ENCODE measurements around the gene PLPP4. TPM values are rescaled to one million over a fixed set of nuclear protein-coding genes. Genes with fewer than 3 reads are reported as not detected.

The PLPP4 gene
- total and polyA plus RNA-seq, 5 donors from 2014 or later: not detected

- no peak overlapping the region for H3K4me3 ChIP-seq (ENCODE audit: low read depth, low read length)
- H3K27me3 ChIP-seq (ENCODE audit: control insufficient read depth, insufficient read depth, low read length): no peaks in the 10 kb centered on the region
- H3K9me3 Mint-ChIP-seq: peaks cover 0 to 4% (median 0%) of the 10 kb centered on the region in 7 donors
- H3K27ac ChIP-seq (ENCODE audit: insufficient read depth, low read length, poor library complexity, severe bottlenecking): no peak overlapping the region
- H3K4me1 Mint-ChIP-seq: no peaks in the 10 kb centered on the region
- no peak overlapping the region for H3K27ac Mint-ChIP-seq
- H3K4me3 Mint-ChIP-seq: no peak overlapping the region
- ATAC-seq (ENCODE audit: low read depth in 2 of 2) (no peak), DNase-seq (no peak)
- H3K36me3 ChIP-seq (ENCODE audit: control insufficient read depth, insufficient read depth, low read length): no peaks in the 10 kb centered on the region
- H3K9me3 ChIP-seq (ENCODE audit: control insufficient read depth in 2 of 2, low read length in 2 of 2): no peaks in the 10 kb centered on the region
- no peaks in the 10 kb centered on the region for H3K27me3 Mint-ChIP-seq
- H3K36me3 Mint-ChIP-seq: no peaks in the 10 kb centered on the region
- H3K4me1 ChIP-seq (ENCODE audit: control insufficient read depth, insufficient read depth, low read length, poor library complexity, severe bottlenecking): no peaks in the 10 kb centered on the region
Observed at GRCh38 chr10:120598386-120598785, 141.4 kb downstream of the PLPP4 start.

GRCh38 chr10:120599200-120599724 lies 142.2 kb downstream of the PLPP4 start:
- Mint-ChIP-seq H3K27ac (no peak overlapping the region), H3K36me3 (no peaks in the 10 kb centered on the region), H3K27me3 (peaks cover 4% of the 10 kb centered on the region), H3K4me1 (no peaks in the 10 kb centered on the region), H3K4me3 (no peak overlapping the region), H3K9me3 (peaks cover 0 to 4% (median 0%) of the 10 kb centered on the region in 7 donors)
- Histone ChIP-seq H3K27ac (ENCODE audit: insufficient read depth, low read length, poor library complexity, severe bottlenecking) (no peak overlapping the region), H3K9me3 (ENCODE audit: control insufficient read depth in 2 of 2, low read length in 2 of 2) (no peaks in the 10 kb centered on the region), H3K36me3 (ENCODE audit: control insufficient read depth, insufficient read depth, low read length) (no peaks in the 10 kb centered on the region), H3K4me1 (ENCODE audit: control insufficient read depth, insufficient read depth, low read length, poor library complexity, severe bottlenecking) (no peaks in the 10 kb centered on the region), H3K27me3 (ENCODE audit: control insufficient read depth, insufficient read depth, low read length) (no peaks in the 10 kb centered on the region), H3K4me3 (ENCODE audit: low read depth, low read length) (no peak overlapping the region)
- DNase-seq (no peak), ATAC-seq (ENCODE audit: low read depth in 2 of 2) (no peak)

GRCh38 chr10:120600871-120601649 lies 144.0 kb downstream of the PLPP4 start:
- Mint-ChIP-seq H3K27ac (no peak overlapping the region), H3K36me3 (no peaks in the 10 kb centered on the region), H3K4me3 (no peak overlapping the region), H3K4me1 (peaks cover 0 to under 1% (median 0%) of the 10 kb centered on the region in 4 donors), H3K27me3 (peaks cover 4% of the 10 kb centered on the region), H3K9me3 (peaks cover 0 to 5% (median 0%) of the 10 kb centered on the region in 7 donors)
- Histone ChIP-seq H3K4me3 (ENCODE audit: low read depth, low read length) (no peak overlapping the region), H3K27me3 (ENCODE audit: control insufficient read depth, insufficient read depth, low read length) (no peaks in the 10 kb centered on the region), H3K36me3 (ENCODE audit: control insufficient read depth, insufficient read depth, low read length) (no peaks in the 10 kb centered on the region), H3K4me1 (ENCODE audit: control insufficient read depth, insufficient read depth, low read length, poor library complexity, severe bottlenecking) (no peaks in the 10 kb centered on the region), H3K9me3 (ENCODE audit: control insufficient read depth in 2 of 2, low read length in 2 of 2) (no peaks in the 10 kb centered on the region), H3K27ac (ENCODE audit: insufficient read depth, low read length, poor library complexity, severe bottlenecking) (no peak overlapping the region)
- no peak for ATAC-seq (ENCODE audit: low read depth in 2 of 2)
- peak in 1 of 3 donors; percentile 16 for DNase-seq

- Histone ChIP-seq H3K4me3 (ENCODE audit: low read depth, low read length) (no peak overlapping the region), H3K4me1 (ENCODE audit: control insufficient read depth, insufficient read depth, low read length, poor library complexity, severe bottlenecking) (no peaks in the 10 kb centered on the region), H3K27ac (ENCODE audit: insufficient read depth, low read length, poor library complexity, severe bottlenecking) (no peak overlapping the region), H3K27me3 (ENCODE audit: control insufficient read depth, insufficient read depth, low read length) (no peaks in the 10 kb centered on the region), H3K36me3 (ENCODE audit: control insufficient read depth, insufficient read depth, low read length) (no peaks in the 10 kb centered on the region), H3K9me3 (ENCODE audit: control insufficient read depth in 2 of 2, low read length in 2 of 2) (no peaks in the 10 kb centered on the region)
- peaks cover 0 to 7% (median 0%) of the 10 kb centered on the region in 7 donors for H3K9me3 Mint-ChIP-seq
- no peak overlapping the region for H3K4me3 Mint-ChIP-seq
- H3K27me3 Mint-ChIP-seq: peaks cover 4% of the 10 kb centered on the region
- peaks cover 0 to 6% (median 5%) of the 10 kb centered on the region in 4 donors for H3K4me1 Mint-ChIP-seq
- no peaks in the 10 kb centered on the region for H3K36me3 Mint-ChIP-seq
- no peak for DNase-seq
- H3K27ac Mint-ChIP-seq: no peak overlapping the region
- ATAC-seq (ENCODE audit: low read depth in 2 of 2): no peak
Observed at GRCh38 chr10:120601999-120602398, 145.0 kb downstream of the PLPP4 start.

- Mint-ChIP-seq H3K36me3 (no peaks in the 10 kb centered on the region), H3K27me3 (peaks cover 11% of the 10 kb centered on the region), H3K9me3 (peaks cover 0 to 9% (median 2%) of the 10 kb centered on the region in 7 donors), H3K4me3 (no peak overlapping the region), H3K27ac (no peak overlapping the region), H3K4me1 (peaks cover 2 to 17% (median 15%) of the 10 kb centered on the region in 4 donors)
- Histone ChIP-seq H3K27me3 (ENCODE audit: control insufficient read depth, insufficient read depth, low read length) (no peaks in the 10 kb centered on the region), H3K9me3 (ENCODE audit: control insufficient read depth in 2 of 2, low read length in 2 of 2) (no peaks in the 10 kb centered on the region), H3K4me3 (ENCODE audit: low read depth, low read length) (no peak overlapping the region), H3K4me1 (ENCODE audit: control insufficient read depth, insufficient read depth, low read length, poor library complexity, severe bottlenecking) (no peaks in the 10 kb centered on the region), H3K27ac (ENCODE audit: insufficient read depth, low read length, poor library complexity, severe bottlenecking) (no peak overlapping the region), H3K36me3 (ENCODE audit: control insufficient read depth, insufficient read depth, low read length) (no peaks in the 10 kb centered on the region)
- no peak for DNase-seq
- no peak for ATAC-seq (ENCODE audit: low read depth in 2 of 2)
Observed at GRCh38 chr10:120605410-120605809, 148.4 kb downstream of the PLPP4 start.

GRCh38 chr10:120606051-120606764 lies 149.2 kb downstream of the PLPP4 start:
- ATAC-seq (ENCODE audit: low read depth in 2 of 2) (no peak), DNase-seq (no peak)
- Histone ChIP-seq H3K36me3 (ENCODE audit: control insufficient read depth, insufficient read depth, low read length) (no peaks in the 10 kb centered on the region), H3K27me3 (ENCODE audit: control insufficient read depth, insufficient read depth, low read length) (no peaks in the 10 kb centered on the region), H3K9me3 (ENCODE audit: control insufficient read depth in 2 of 2, low read length in 2 of 2) (no peaks in the 10 kb centered on the region), H3K4me3 (ENCODE audit: low read depth, low read length) (no peak overlapping the region), H3K4me1 (ENCODE audit: control insufficient read depth, insufficient read depth, low read length, poor library complexity, severe bottlenecking) (no peaks in the 10 kb centered on the region), H3K27ac (ENCODE audit: insufficient read depth, low read length, poor library complexity, severe bottlenecking) (no peak overlapping the region)
- no peak overlapping the region for H3K4me3 Mint-ChIP-seq
- H3K9me3 Mint-ChIP-seq: peaks cover 0 to 9% (median 3%) of the 10 kb centered on the region in 7 donors
- peaks cover 11% of the 10 kb centered on the region for H3K27me3 Mint-ChIP-seq
- H3K4me1 Mint-ChIP-seq: peaks cover 2 to 17% (median 15%) of the 10 kb centered on the region in 4 donors
- no peak overlapping the region for H3K27ac Mint-ChIP-seq
- no peaks in the 10 kb centered on the region for H3K36me3 Mint-ChIP-seq

GRCh38 chr10:120607016-120607709 lies 150.1 kb downstream of the PLPP4 start:
- Mint-ChIP-seq H3K27me3 (peaks cover 11% of the 10 kb centered on the region), H3K4me1 (peaks cover 2 to 17% (median 15%) of the 10 kb centered on the region in 4 donors), H3K4me3 (no peak overlapping the region), H3K36me3 (no peaks in the 10 kb centered on the region), H3K27ac (peak overlapping the region in 1 of 3 donors; percentile 39), H3K9me3 (peaks cover 0 to 9% (median 2%) of the 10 kb centered on the region in 7 donors)
- no peaks in the 10 kb centered on the region for H3K27me3 ChIP-seq (ENCODE audit: control insufficient read depth, insufficient read depth, low read length)
- no peaks in the 10 kb centered on the region for H3K9me3 ChIP-seq (ENCODE audit: control insufficient read depth in 2 of 2, low read length in 2 of 2)
- no peak overlapping the region for H3K27ac ChIP-seq (ENCODE audit: insufficient read depth, low read length, poor library complexity, severe bottlenecking)
- H3K4me3 ChIP-seq (ENCODE audit: low read depth, low read length): no peak overlapping the region
- no peak for DNase-seq
- no peak for ATAC-seq (ENCODE audit: low read depth in 2 of 2)
- H3K4me1 ChIP-seq (ENCODE audit: control insufficient read depth, insufficient read depth, low read length, poor library complexity, severe bottlenecking): no peaks in the 10 kb centered on the region
- no peaks in the 10 kb centered on the region for H3K36me3 ChIP-seq (ENCODE audit: control insufficient read depth, insufficient read depth, low read length)

Data from CD4-positive, CD25-positive, alpha-beta regulatory T cell (primary cell).